22Rv1 (cell line): ENCODE results near the gene CSF1R.

Source experiments
- CTCF ChIP-seq: fragments of 450-650 bp; IDR thresholded peaks from 2 replicates; pipeline ENCODE4 v1.5.1; 2017; ENCODE audit warnings: mild to moderate bottlenecking
- ZFX ChIP-seq: fragments of 450-650 bp; IDR thresholded peaks from 2 replicates; pipeline ENCODE4 v1.6.1; 2017; ENCODE audit warnings: antibody characterized with exemption, borderline replicate concordance

DNA sequence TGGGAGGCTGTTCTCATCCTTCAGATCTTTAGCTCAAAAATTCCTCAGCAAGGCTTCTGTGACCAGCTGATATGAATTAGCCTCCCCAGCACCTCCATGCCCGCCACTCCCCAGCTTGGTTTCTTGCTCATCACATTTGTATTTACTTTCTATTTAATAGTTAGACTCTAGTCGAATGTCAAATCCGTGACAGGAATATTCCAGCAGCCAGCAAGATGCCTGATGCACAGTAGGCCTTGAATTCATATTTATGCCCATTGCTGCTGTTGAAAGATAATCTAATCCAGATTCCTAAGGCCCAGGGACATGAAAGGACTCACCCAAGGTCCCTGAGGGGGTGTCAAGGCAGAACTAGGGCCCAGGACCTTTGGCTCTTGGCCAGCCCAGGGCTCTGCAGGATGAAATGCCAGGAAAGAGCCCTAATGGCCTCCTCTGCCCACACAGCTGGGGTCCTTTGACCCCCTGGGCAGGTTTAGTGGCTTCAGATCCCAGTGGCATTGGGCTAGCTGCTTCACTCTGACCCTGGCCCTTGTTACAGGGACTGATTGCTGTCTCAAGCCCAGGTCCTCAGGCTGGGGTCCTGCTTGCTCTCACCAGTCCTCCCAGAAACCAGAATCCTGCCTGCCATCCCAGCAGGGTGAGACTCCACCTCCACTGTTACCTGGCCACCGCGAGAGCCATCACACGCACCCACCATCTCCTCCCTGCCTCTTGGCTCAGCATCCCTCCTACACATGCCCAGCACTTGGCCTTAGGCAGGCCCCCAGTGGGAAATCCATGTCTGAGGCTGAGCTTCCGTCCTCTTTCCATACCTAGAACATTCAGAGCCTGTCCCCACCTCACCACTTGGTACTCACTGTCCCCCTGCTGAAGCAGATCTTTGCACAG is 7.3 kb downstream of the CSF1R start:
- TF ChIP-seq CTCF (no peak), ZFX (no peak)
